Right atrium auricular region (tissue), 2 donors: Measurements from ENCODE around the gene CCL4L2. TPM values are rescaled to one million over a fixed set of nuclear protein-coding genes. Genes with fewer than 3 reads are reported as not detected.
"Not testable (repeated sequence)": the region's sequence is repeated elsewhere in the genome, so short reads cannot be mapped to it uniquely, and the experiment has no call there.

Experiments used
- DNase-seq: peaks from one replicate; pipeline ENCODE4 v3.0.0-alpha.2; 2019; ENCODE audit warnings: low spot score
- H3K27ac ChIP-seq, 2 donors: fragments of 200-600 bp; sonication (generic); 1 replicate in 1 of 2; 2 replicates in 1 of 2; pipeline ENCODE4 v1.5.1; 2016 to 2019
- H3K27me3 ChIP-seq, 2 donors: fragments of 200-600 bp; sonication (generic); one replicate each; pipeline versions ENCODE4 v1.5.1 to v1.6.0; 2017 to 2019
- H3K36me3 ChIP-seq: fragments of 200-600 bp; sonication (generic); one replicate; pipeline ENCODE4 v1.5.1; 2016
- H3K4me1 ChIP-seq, 2 donors: fragments of 200-600 bp; sonication (generic); one replicate each; pipeline versions ENCODE4 v1.5.1 to v1.6.0; 2017 to 2019
- H3K4me3 ChIP-seq, 2 donors: fragments of 200-600 bp; sonication (generic); 1 replicate in 1 of 2; 2 replicates in 1 of 2; pipeline ENCODE4 v1.5.1; 2017 to 2019; ENCODE audit warnings: mild to moderate bottlenecking in 1 of 2, moderate library complexity in 1 of 2
- H3K9me3 ChIP-seq, 2 donors: fragments of 200-600 bp; sonication (generic); one replicate each; pipeline ENCODE4 v1.5.1; 2019
- CTCF ChIP-seq, 2 donors: fragments of 200-600 bp; sonication (generic); IDR thresholded peaks; one replicate each; pipeline ENCODE4 v1.5.1; 2019; ENCODE audit warnings: antibody characterized with exemption in 2 of 2
- total RNA-seq, 2 donors: library from RNA; depleted of rRNA; stranded (reverse); fragments of >200 nt; gene quantifications; one replicate each; pipeline ENCODE4 v1.1.0, GENCODE V29; 2016

CCL4L2 gene
- total RNA-seq, 2 donors from 2014 or later, result 0.39 TPM; not detected in 1

GRCh38 chr17:36184023-36184765 is 26.7 kb upstream of the CCL4L2 start:
- H3K27me3 ChIP-seq, result no peaks in the 10 kb centered on the region
- no peak for DNase-seq
- no peaks in the 10 kb centered on the region for H3K36me3 ChIP-seq
- H3K27ac ChIP-seq, result no peak overlapping the region
- no peak for TF ChIP-seq CTCF (IDR thresholded peaks at IDR 0.05)
- H3K4me1 ChIP-seq, result peaks cover 0 to 18% of the 10 kb centered on the region in 2 donors
- no peaks in the 10 kb centered on the region for H3K9me3 ChIP-seq
- H3K4me3 ChIP-seq, result peak overlapping the region in 1 of 2 donors; percentile 66

GRCh38 chr17:36185416-36185815 is 25.4 kb upstream of the CCL4L2 start:
- H3K4me3 ChIP-seq, result no peak overlapping the region
- no peaks in the 10 kb centered on the region for H3K36me3 ChIP-seq
- no peak for DNase-seq
- H3K27me3 ChIP-seq, result no peaks in the 10 kb centered on the region
- TF ChIP-seq CTCF (IDR thresholded peaks at IDR 0.05), result no peak
- H3K9me3 ChIP-seq, result no peaks in the 10 kb centered on the region
- H3K4me1 ChIP-seq, result peaks cover 0 to 18% of the 10 kb centered on the region in 2 donors
- H3K27ac ChIP-seq, result no peak overlapping the region

- H3K4me1 ChIP-seq, result peaks cover 0 to 18% of the 10 kb centered on the region in 2 donors
- H3K9me3 ChIP-seq, DNase-seq, H3K36me3 ChIP-seq, H3K4me3 ChIP-seq, H3K27me3 ChIP-seq, H3K27ac ChIP-seq: not testable (repeated sequence)
Observed at GRCh38 chr17:36186810-36187763, 23.8 kb upstream of the CCL4L2 start.

GRCh38 chr17:36187943-36188665 is 22.8 kb upstream of the CCL4L2 start:
- not testable (repeated sequence) for DNase-seq, H3K27ac ChIP-seq, H3K4me3 ChIP-seq

GRCh38 chr17:36188891-36189306 is 22.0 kb upstream of the CCL4L2 start:
- H3K27me3 ChIP-seq, result no peaks in the 10 kb centered on the region
- H3K27ac ChIP-seq, result no peak overlapping the region
- no peak overlapping the region for H3K4me3 ChIP-seq
- no peak for DNase-seq
- no peaks in the 10 kb centered on the region for H3K9me3 ChIP-seq
- no peak for TF ChIP-seq CTCF (IDR thresholded peaks at IDR 0.05)
- peaks cover 0 to 3% of the 10 kb centered on the region in 2 donors for H3K4me1 ChIP-seq
- H3K36me3 ChIP-seq, result no peaks in the 10 kb centered on the region

More at GRCh38 chr17:36187943-36188665, 22.8 kb upstream of the CCL4L2 start:
- H3K36me3 ChIP-seq, H3K27me3 ChIP-seq, H3K9me3 ChIP-seq: not testable (repeated sequence)
- peaks cover 0 to 10% of the 10 kb centered on the region in 2 donors for H3K4me1 ChIP-seq

- not testable (repeated sequence) for H3K36me3 ChIP-seq, H3K4me1 ChIP-seq, H3K27me3 ChIP-seq, H3K4me3 ChIP-seq, DNase-seq, H3K9me3 ChIP-seq, H3K27ac ChIP-seq
Observed at GRCh38 chr17:36189993-36190392, 20.9 kb upstream of the CCL4L2 start.

GRCh38 chr17:36190549-36191330 is 20.1 kb upstream of the CCL4L2 start:
- not testable (repeated sequence) for H3K4me1 ChIP-seq, H3K27ac ChIP-seq, H3K27me3 ChIP-seq, DNase-seq, H3K4me3 ChIP-seq, H3K9me3 ChIP-seq, H3K36me3 ChIP-seq
